HEK293T (cell line): ENCODE results near the gene ZNF316.

Experiments used
- ARNT ChIP-seq: fragments of 450-650 bp; IDR thresholded peaks from 2 replicates; pipeline ENCODE4 v1.6.1; 2017; ENCODE audit warnings: mild to moderate bottlenecking
- BHLHE40 ChIP-seq: fragments of 450-650 bp; IDR thresholded peaks from 2 replicates; pipeline ENCODE4 v1.6.1; 2016; ENCODE audit warnings: mild to moderate bottlenecking, moderate library complexity, borderline replicate concordance
- FOXA1 ChIP-seq: fragments of 450-650 bp; IDR thresholded peaks from 2 replicates; pipeline ENCODE4 v1.6.1; 2016; ENCODE audit warnings: mild to moderate bottlenecking
- FOXK2 ChIP-seq: fragments of 450-650 bp; IDR thresholded peaks from 2 replicates; pipeline ENCODE4 v1.6.1; 2016; ENCODE audit warnings: mild to moderate bottlenecking
- HDGF ChIP-seq: fragments of 450-650 bp; IDR thresholded peaks from 2 replicates; pipeline ENCODE4 v1.6.1; 2017; ENCODE audit warnings: antibody characterized with exemption, borderline replicate concordance
- PKNOX1 ChIP-seq: fragments of 450-650 bp; IDR thresholded peaks from 2 replicates; pipeline ENCODE4 v1.6.1; 2016
- SUZ12 ChIP-seq: fragments of 450-650 bp; IDR thresholded peaks from 2 replicates; pipeline ENCODE4 v1.6.1; 2016; ENCODE audit warnings: mild to moderate bottlenecking
- TARDBP ChIP-seq: fragments of 450-650 bp; IDR thresholded peaks from 2 replicates; pipeline ENCODE4 v1.6.1; 2016

- TF ChIP-seq FOXK2 (no peak), TARDBP (no peak), SUZ12 (no peak), ARNT (no peak), PKNOX1 (no peak), HDGF (no peak), FOXA1 (no peak), BHLHE40 (no peak)
These were observed 7.0 kb downstream of the ZNF316 start for GRCh38 chr7:6643915-6644625.
